ENCODE measurements around the gene HCK. TPM values are rescaled to one million over a fixed set of nuclear protein-coding genes. Genes with fewer than 3 reads are reported as not detected.

HCK gene
- total and polyA plus RNA-seq, 9 of the 15 experiments (the other 6 are each of a cell fraction or from before 2014, with no cell fraction given) = 0.09 to 0.51 (median 0.27) TPM; not detected in 6

GRCh38 chr20:32091888-32092346, 39.9 kb downstream of the HCK start (continued):
- no peak for TF ChIP-seq MAFK (IDR thresholded peaks at IDR 0.05; ENCODE audit: low read length)

DNA sequence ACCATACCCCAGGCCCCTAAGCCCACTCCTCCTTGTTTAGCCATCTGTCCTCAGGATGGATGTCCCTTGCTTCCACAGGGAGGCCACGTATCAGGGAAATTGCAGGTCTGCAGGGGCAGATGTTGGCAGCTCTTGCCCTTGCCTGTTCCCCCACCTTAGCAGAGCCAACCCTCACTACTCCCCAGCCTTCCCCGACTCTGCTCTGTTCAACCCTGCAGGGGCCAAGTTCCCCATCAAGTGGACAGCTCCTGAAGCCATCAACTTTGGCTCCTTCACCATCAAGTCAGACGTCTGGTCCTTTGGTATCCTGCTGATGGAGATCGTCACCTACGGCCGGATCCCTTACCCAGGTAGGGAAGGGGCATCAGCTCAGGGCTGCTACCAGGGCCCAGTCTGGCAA, 46.7 kb downstream of the HCK start:
- FAIRE-seq = no peak
- no peaks in the 10 kb centered on the region; the same call in 1 of the 2 replicates for H4K20me1 ChIP-seq (replicated peaks; ENCODE audit: control insufficient read depth, insufficient read depth, low read length)
- no peaks in the 10 kb centered on the region; a peak in 1 of 5 replicates for H3K4me1 ChIP-seq (replicated peaks in 1 of 2; ENCODE audit: control insufficient read depth in 2 of 2, insufficient read depth in 2 of 2, low read length in 2 of 2)
- no peak for ATAC-seq
- CTCF ChIA-PET (ENCODE audit: low intra/inter-chr PET ratio) = no interaction called here
- H3K9me3 ChIP-seq (replicated peaks; ENCODE audit: control insufficient read depth, insufficient read depth, low read depth, low read length) = no peaks in the 10 kb centered on the region
- no peaks in the 10 kb centered on the region for H3K79me2 ChIP-seq (ENCODE audit: control insufficient read depth, insufficient read depth, low read length)
- in situ Hi-C loops (cut with MboI) = no loop called here
- no peak overlapping the region for H3K4me3 ChIP-seq
- H3K36me3 ChIP-seq (ENCODE audit: control insufficient read depth, insufficient read depth, low read length) = no peaks in the 10 kb centered on the region
- intact Hi-C loops (cut with micrococcal nuclease) = no loop called here
- peaks cover 47 to 54% of the 10 kb centered on the region in 2 experiments for H3K27me3 ChIP-seq (ENCODE audit: control insufficient read depth in 2 of 2, insufficient read depth in 2 of 2, low read length in 2 of 2)
- 0% methylated on average over 6 of the region's 6 CpGs for WGBS (ENCODE audit: insufficient coverage, low coverage, missing lambda C conversion rate)
- H3K27ac ChIP-seq (ENCODE audit: extremely low read depth, low read depth, low read length) = no peak overlapping the region
- TF ChIP-seq ZNF224 (CRISPR knock-in tag; IDR thresholded peaks at IDR 0.05) = no peak
- TF ChIP-seq TAF1 (IDR thresholded peaks at IDR 0.05; ENCODE audit: control insufficient read depth, extremely low read depth, insufficient read depth, low read length, severe bottlenecking) = no peak
- TF ChIP-seq ZFP91 (CRISPR knock-in tag; IDR thresholded peaks at IDR 0.05) = no peak
- no peak for TF ChIP-seq ZBTB9 (CRISPR knock-in tag; IDR thresholded peaks at IDR 0.05)
- TF ChIP-seq IRF2 (CRISPR knock-in tag; IDR thresholded peaks at IDR 0.05) = no peak
- TF ChIP-seq ELF1 (tag; IDR thresholded peaks at IDR 0.05) = no peak
- TF ChIP-seq SAFB2 (IDR thresholded peaks at IDR 0.05; ENCODE audit: borderline replicate concordance, low read depth, low read length, severe bottlenecking) = no peak
- TF ChIP-seq STAT6 (CRISPR knock-in tag; IDR thresholded peaks at IDR 0.05) = no peak
- TF ChIP-seq, protein P1, sequence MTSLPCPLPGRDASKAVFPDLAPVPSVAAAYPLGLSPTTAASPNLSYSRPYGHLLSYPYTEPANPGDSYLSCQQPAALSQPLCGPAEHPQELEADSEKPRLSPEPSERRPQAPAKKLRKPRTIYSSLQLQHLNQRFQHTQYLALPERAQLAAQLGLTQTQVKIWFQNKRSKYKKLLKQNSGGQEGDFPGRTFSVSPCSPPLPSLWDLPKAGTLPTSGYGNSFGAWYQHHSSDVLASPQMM (CRISPR knock-in tag; IDR thresholded peaks at IDR 0.05) = no peak
- no peak for TF ChIP-seq NR2C2 (CRISPR knock-in tag; IDR thresholded peaks at IDR 0.05)
- no peak for TF ChIP-seq NR2C2 (tag; IDR thresholded peaks at IDR 0.05)
- no peak overlapping the region for H3K4me2 ChIP-seq (ENCODE audit: insufficient read depth, low read length)
- no peak overlapping the region for H3K9ac ChIP-seq (ENCODE audit: insufficient read depth in 1 of 2, low read depth in 2 of 2, low read length in 2 of 2)
- H3K9me1 ChIP-seq (ENCODE audit: control insufficient read depth, insufficient read depth, low read length) = no peaks in the 10 kb centered on the region
- POLR2A ChIA-PET = no interaction called here
- no TSS peak for BruUV-seq (replicated peaks)
- H2AFZ ChIP-seq (ENCODE audit: low read depth, low read length) = no peak overlapping the region
- DNase-seq (ENCODE audit: extremely low read depth in 1 of 4, low spot score in 3 of 4) = no peak

All from K562 (cell line).